HCT116 (cell line): ENCODE results near the gene PSG2. TPM values are rescaled to one million over a fixed set of nuclear protein-coding genes. Genes with fewer than 3 reads are reported as not detected.

Experiments
- total RNA-seq: library from RNA; stranded (reverse); gene quantifications from one replicate; pipeline ENCODE4 v1.2.1, GENCODE V29; 2021; ENCODE audit not compliant: unreplicated experiment

The PSG2 gene
- total RNA-seq, 1 experiment from 2014 or later = not detected

Other genes starting within 250 kb of the PSG2 start
- gene PSG1, start 203.0 kb downstream of the PSG2 start, total RNA-seq = not detected
- not detected for gene PSG6, start 164.8 kb downstream of the PSG2 start, total RNA-seq
- not detected for gene PSG7, start 145.5 kb downstream of the PSG2 start, total RNA-seq
- gene PSG11, start 56.2 kb downstream of the PSG2 start, total RNA-seq = not detected
- not detected for gene PSG5, start 103.8 kb upstream of the PSG2 start, total RNA-seq
- not detected for gene PSG4, start 122.9 kb upstream of the PSG2 start, total RNA-seq
- gene PSG9, start 186.8 kb upstream of the PSG2 start, total RNA-seq = not detected